Ishikawa (cell line): Measurements from ENCODE around the gene PLA2R1.

Experiments used
- EP300 ChIP-seq: IDR thresholded peaks from 2 replicates; pipeline ENCODE4 v1.6.1; 2012; ENCODE audit warnings: borderline replicate concordance
- RAD21 ChIP-seq: IDR thresholded peaks from 2 replicates; pipeline ENCODE4 v1.6.1; 2012; ENCODE audit warnings: low read depth
- TEAD4 ChIP-seq: IDR thresholded peaks from 2 replicates; pipeline ENCODE4 v1.6.1; 2012

GRCh38 chr2:160061944-160062291 is 497 bp downstream of the PLA2R1 start:
- TF ChIP-seq RAD21 (no peak), EP300 (no peak), TEAD4 (no peak)
